HG02970 (cell line): ENCODE measurements around the gene MAP3K9.

Experiments
- ATAC-seq: cut with Tn5 transposase; IDR thresholded peaks from one replicate; pipeline ENCODE4 v1.9.1; 2021; ENCODE audit warnings: mild to moderate bottlenecking, moderate library complexity, moderate number of reproducible peaks; ENCODE audit not compliant: unreplicated experiment, low FRiP score

MAP3K9 gene

DNA sequence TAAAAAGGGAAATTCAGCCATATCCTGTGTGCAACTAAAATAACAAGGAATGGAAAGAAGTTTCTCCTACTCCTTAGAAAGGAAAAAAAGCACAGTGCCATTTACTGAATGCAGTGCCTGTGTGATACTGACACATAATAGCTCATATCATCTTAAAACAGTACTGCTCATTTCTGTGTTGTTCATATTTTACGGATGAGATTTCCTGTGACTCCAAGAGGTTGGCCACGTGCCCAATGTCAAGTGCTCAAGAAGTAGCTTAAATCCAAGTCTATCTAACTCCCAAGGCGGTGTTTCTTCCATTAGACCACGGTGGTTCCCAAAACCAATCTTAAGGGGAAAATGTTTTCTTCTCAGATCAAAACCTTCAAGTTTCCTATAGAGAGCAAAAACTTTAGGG is 20.0 kb downstream of the MAP3K9 start:
- no peak for ATAC-seq

DNA sequence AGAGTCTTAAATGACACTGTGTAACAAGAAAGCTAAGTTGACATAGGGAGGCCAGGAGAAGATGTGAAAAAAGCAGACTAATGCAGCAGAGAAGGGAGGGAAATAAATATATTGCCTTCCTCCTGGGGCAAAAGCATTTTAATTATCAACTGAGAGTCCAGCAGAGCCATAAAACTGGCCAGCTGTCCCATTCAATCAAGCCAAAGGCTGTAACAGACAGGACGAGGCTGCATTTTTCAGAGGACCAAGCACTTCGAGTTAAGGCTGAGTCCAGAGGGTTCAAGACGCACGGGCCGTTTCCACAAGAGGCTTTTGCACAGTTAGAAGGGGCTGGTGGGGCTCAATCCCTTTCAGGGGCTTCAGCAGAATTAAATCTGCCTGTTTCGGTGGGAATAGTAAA is 20.4 kb downstream of the MAP3K9 start:
- no peak for ATAC-seq

DNA sequence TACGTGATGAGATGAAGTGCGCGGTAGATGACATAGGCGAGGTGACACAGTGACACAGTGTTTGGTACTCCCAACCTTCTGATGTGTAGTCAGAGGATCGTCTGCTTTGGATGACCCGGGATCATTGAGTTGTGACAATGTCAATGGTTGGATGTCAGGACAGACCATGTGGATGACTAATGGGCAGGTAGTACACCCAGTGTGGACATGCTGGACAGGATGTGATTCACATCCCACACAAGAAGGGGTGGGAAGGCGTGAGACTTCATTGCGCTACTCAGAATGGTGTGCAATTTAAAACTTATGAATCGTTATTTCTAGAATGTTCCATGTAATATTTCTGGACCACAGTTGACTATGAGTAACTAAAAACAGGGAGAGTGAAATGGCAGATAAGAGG is 23.8 kb downstream of the MAP3K9 start:
- ATAC-seq = no peak

DNA sequence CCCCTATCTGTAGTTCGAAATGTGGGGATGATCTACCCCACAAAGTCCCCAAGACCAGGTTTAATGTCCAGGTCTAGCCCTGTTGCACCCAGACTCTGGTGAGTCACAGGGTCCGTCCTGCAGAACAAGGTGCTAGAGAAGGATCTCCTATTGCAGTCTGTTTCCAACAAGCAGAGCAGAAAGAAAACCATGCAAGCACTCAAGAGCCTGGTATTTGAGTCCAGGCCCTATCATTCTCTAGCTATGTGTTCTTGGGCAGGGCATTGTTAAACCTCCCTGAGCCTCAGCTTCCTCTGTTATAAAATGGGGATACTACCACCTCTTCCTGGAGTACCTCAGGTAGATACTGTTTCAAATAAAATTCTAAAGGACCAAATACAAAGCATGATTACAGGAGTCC is 24.4 kb downstream of the MAP3K9 start:
- ATAC-seq = no peak

DNA sequence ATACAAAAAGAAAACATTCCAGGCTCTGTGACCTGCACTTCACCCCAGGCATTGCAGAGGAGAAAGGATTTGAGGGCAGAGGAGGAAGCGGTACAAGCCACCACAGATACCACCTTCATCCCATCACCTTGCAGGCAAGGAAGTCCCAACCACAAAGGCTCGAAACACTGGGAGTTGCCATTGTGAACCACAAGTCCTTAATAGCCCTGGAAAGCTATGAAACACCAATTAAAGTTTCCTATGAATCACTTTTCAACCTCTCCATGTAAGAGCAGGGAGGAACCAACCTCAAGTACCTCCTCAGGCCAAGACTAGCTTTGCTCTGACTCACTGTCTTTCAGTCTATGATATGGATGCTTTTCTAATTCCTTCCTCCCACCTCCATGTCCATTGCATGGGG is 27.0 kb downstream of the MAP3K9 start:
- ATAC-seq = no peak

DNA sequence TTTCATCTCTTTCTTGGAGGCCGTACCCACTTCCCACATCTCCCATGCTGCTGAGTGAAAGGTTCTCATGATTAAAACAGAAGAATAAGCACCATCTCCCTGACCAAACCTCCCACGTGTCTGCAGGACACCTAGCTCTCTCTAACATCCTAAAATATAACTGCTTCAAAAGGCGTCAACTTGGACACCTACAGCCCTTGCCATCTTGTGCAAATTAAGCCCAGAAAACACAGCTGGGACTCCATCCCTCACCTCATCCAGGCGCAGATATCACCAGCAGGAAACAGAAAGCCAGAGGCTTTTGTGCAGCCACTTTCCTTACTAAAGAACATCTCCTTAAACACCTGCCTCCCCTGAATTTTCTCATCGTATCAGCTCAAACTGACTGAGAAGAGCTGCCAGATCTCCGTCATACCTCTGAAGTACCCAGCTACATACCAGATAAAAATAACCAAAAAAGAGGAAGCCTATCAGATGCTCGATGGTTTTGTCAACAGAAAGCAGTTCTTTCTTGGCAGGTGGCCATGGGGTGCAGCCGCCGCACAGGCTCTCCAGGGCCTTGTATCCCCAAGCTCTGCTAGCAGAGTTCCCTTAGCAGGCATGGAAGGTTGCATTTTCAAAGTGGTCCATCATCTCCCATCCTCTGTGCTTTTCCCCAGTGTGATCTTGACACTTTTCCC is 28.8 kb downstream of the MAP3K9 start:
- no peak for ATAC-seq

DNA sequence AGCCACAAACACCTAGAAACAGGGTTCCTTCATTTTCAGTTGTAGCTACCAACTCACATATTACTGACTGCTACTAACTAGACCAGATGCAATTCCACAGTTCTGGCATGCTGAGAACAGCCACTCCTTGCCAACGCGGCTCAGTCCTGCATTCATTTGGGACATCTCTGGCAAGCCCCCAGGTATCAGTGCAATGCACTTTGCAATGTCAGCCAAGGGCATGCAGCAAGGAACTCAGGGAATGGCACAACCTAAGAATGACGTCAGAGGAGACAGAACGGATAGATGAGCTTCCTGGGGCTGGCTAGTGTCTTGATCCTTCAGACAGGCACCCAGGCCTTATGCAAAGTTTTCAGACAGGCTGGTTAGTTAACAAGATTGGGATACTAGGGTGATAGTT is 29.6 kb downstream of the MAP3K9 start:
- no peak for ATAC-seq

DNA sequence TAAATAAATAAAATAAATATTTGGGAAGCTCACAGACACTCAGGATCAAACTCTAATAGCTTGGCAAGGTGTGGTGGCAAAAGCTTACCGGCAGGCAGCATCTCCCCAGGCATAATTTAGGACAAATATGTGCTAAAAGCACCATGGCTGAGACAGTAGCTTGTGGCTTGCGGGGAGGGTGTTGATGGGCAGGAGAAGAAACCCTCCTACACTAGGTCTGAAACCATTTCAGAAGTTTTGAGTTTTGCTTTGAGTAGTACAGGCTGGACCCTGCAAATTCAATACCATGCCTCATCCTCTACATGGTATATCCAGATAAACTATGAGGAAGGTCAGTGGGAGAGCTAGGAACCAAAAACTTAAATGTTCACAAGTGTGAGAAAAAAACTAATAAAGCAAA is 33.1 kb downstream of the MAP3K9 start:
- ATAC-seq = no peak

DNA sequence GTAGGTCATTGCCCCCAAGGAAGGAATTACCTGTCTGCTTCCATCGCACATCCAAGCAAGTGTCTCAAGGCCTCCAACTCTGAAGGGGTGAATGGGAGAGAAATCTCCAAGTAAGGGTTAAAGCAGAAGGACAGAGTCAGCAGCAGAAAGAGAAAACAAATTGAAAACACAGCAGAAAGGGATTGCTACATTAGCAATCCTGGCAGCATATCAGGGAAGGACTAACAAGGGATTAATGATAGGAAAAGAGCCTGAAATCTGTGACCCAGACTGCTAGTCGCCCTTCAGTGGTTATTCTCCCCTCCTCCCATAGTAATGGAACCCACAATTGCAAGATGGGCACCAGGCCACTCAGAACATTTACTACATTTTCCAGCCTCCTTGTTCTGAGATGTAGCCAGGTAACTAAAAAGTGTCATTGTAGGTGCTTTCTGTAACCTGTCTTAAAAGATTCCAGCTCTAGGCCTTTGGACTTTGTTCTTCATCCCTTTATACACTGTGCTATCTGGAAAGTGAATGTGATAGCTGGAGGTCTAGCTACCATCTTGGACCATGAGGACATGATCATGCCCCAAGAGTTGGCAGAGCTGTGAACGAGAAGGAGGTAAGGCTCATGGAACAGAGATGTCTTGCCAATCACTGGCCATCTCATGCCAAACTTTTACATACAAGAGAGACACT is 36.0 kb downstream of the MAP3K9 start:
- ATAC-seq = no peak

DNA sequence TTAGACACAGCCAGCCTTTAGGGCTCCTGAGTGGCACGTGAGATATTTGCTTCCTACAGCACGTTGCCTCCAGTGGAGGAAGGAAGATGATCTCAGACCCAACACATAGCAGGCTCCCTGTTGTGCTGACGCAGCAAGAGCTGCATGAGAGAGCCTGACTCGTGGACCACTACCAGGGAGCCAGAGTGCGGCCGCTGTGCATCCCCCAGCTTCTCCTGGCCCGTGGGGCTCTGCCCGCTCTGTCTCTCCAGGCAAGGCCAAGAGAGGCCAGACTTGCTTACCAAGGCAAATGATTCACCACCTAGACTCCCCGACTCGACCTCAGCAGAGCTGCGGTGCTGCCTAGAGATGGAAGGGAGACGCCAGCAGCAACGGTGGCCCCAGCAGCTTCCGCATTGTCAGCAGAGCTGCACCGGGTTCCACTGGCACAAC is 37.5 kb downstream of the MAP3K9 start:
- ATAC-seq = no peak

DNA sequence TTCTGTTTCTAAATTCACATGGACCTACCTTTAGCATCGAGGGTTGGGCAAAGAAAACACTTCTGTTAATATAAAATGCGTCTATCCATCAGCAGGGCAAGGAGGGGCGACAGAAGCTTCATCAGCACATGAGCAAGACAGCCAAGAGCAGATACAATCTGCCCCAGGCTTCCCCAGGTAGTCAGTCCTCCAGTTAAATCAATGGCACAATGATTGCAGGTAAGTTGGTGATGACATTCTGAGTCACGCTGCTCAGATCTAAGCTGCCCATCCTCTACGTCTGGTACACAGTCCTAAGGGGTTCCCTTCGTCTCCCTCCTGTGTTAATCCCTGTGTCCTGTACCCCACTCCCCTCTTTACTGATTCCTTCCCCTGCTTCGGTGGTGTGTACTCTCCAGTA is 38.8 kb downstream of the MAP3K9 start:
- ATAC-seq = no peak

DNA sequence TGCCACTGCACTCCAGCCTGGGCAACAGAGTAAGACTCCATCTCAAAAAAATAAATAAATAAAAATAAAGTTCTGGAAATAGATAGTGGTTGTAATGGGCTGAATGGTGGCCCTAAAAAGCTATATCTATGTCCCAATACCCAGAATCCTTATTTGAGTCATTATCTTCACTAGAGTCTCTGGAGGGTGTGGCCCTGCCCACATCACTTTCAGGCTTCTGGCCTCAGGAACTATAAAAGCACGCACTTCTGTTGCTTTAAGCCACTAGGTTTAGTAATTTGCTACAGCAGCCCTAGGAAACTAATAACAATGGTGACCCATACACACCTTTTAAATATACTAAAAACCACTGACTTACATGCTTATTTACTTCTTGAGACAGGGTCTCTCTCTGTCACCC is 49.9 kb downstream of the MAP3K9 start:
- no peak for ATAC-seq

DNA sequence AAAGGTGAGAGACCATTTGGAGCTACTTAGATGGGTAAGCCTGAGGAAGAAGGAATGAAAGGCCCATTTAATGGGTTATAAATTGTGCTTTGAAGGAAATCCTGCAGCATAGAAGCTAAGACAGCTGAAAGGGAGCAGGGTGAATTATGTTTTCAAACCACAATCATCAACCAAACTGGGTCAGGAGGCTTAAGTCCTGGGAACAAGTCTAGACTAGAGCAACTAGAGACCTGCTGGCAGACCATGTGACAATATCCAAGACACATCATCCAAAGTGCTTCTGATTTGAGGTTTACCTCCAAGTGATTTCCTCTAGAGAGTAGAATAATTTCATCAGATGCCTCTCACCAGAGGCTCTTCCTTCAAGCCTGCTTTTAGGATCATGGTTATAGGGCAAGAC is 53.7 kb downstream of the MAP3K9 start:
- ATAC-seq = no peak

DNA sequence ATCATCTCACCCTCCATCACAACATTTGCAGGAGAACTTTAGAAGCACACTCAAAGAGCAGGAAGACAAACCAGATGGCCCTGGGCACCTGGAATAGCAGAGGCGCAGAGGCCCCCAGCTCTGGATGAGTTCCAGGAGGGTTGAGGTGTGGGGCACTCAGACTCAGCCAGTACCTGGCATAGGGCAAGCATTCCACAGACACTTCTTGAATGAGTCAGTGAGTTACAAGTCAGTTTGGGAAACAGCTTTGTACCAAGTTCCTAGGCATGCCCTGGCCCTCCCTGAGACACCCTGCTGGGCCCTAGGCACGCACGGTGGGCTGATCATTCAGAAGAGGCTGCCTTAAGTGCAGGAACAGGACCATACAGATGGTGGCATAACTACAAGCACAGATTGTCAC is 54.3 kb downstream of the MAP3K9 start:
- ATAC-seq = no peak

DNA sequence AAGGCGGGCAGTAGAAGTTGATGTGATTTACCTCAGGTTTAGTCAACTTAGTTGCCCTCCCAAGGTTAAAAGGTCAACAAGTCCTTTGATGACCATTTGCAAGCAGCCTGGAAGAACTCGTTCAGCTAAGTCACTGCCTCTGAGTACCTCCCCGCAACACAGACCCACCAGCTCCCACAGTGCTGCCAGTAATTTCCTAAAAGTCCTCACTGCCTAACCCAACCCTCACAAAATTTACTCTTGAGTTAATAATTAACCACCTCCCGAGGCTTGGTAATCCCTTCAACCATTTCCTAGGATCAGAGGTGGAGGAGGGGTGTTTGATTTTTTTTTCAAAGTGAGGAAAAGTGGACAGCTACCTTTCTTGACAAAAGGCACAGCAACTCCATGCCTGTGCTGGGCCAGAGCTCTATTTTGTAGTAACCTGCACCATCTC is 55.8 kb downstream of the MAP3K9 start:
- no peak for ATAC-seq

DNA sequence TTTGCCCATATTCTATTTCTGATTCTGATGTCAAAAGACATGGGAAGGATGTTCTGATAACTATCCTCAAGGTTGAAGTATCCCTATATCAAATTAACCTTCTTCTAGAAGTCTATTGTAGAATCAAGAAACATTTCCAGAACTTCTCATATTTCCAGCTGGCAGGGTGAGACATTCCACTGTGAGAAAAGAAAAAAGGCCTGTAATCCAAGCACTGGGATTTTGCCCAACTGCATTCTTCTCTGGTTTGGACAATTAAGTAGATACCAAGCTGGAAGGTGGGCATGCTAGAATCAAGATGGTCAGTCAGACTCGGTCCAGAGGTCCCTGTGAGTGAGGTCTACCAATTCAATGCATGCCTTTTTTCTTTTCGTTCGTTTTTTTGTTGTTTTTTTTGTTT is 60.9 kb downstream of the MAP3K9 start:
- ATAC-seq = no peak

DNA sequence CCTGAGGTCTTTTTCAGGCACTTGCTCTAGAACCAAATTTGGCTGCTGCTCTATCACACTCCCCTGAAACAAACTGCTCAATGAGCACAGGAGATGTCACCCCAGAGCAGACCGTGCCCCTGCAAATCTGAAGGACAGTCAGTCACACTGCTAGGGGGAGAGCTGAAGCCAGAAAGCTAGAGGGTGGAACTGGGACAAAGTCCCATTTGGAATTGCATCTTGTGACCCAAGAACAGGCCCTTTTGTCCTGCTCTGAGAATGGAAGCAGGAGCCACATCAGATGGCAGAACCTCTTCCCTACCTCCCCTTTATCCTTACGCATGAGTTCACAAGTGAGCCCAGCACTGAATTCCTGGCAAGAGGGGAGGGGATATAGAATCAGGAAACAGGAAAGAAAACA is 64.7 kb downstream of the MAP3K9 start:
- ATAC-seq = no peak

DNA sequence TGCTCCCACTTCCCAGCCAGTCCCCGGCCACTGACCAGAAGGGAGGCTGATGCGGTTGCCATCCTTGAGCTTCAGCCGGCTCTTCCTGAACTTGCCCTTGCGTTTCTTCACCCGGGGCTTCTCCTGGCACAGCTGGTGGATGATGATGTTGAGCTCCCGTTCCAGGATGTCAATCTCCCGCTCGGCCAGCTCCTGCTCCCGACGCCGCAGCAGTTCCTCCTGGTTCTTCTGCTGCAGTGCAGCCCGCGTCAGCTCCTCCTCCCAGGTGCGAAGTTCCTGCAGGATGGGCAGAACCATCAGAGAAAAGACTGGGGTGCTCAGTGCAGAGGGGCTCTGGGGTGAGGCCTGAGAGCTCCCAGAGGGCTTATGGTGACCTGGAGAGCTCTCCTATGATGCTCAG is 67.0 kb downstream of the MAP3K9 start:
- no peak for ATAC-seq

DNA sequence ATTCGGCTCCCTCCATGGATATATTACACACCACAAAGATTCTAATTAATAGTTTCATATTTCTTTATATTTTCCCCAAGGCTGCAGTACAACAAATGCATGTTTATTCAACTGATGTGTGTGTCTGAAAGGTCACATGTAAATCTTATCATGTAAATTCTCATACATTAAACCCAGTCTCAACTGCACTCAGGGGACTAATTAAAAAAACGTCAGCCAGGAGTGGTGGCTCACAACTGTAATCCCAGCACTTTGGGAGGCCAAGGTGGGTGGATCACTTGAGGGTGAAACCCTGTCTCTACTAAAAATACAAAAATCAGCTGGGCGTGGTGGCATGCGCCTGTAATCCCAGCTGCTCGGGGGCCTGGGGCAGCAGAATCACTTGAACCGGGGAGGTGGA is 67.8 kb downstream of the MAP3K9 start:
- ATAC-seq = no peak

DNA sequence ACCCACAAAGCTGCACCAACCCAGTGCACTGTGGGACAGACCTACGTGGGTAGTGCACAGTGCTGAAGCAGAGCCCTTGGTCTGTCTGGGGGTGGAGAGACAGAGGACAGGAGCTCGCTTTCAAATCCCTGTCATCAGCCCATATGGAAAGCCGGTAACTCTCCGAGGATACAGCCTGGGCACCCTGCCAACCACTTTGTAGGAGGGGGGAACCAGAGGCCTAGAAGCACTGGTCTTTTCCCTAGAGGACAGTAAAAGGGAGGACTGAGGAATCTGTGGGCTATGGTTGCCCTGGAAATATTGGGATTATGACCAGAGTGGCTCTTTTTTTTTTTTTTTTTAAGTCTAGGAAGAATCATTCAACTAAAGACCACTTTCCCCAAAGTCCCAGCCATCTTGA is 74.3 kb downstream of the MAP3K9 start:
- ATAC-seq = no peak

DNA sequence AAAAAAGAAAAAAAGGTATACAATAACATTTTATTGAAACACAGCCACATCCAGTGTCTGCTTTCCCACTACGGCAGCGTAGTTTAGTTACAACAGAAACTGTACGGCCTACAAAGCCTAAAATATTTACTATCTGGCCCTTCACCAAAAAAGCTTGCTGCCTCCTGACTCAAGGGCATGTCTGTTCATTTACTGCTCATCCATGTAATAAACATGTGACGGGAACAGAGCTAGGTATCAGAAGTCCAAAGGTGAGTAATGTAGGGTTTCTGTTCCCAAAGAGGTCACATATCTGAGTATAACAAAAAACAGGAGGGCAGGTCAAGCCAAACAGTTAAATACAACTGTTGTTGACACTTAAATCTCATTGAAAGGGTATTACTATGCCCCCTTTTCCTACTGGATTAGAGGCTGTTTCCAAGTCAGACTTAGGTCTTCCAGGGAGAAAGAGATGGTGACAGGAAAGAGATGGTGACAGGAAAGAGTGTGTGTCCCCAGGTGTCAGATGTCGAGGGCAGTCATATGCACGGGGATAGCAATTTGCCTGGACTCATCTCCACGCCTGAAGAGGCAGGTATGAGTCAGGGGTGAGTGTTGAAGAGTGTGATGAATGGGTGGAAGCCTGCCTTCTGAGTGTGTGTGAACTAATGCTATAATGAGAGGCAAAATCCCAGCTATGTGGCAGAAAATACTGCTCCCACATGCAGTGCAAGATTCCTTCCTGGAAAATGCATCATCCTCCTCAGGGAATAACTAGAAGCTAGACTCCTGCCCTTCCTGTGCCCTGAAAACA is 77.7 kb downstream of the MAP3K9 start:
- no peak for ATAC-seq

DNA sequence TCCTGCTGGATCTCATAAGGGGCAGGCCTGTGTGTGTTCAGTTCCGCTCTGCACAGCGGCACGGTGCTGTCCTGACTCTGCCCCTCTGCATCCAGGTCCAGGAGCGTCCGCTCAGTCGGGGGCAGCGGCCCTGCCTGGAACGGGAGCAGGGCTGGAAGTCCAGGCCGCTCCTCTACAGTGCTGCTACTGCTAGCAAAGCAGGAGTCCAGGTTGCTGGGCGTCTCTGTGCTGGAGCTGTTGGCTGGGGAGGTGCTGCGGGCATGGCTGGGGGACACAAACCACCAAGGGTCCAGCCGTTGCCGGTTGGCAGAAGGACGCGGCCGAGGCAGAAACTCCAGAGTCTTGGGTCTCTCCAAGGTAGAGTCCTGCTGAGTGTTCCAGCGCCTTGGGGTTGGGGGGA is 78.9 kb downstream of the MAP3K9 start:
- ATAC-seq = no peak
